Sigmoid colon (tissue), 7 donors: Measurements from ENCODE around the gene ABCC9. TPM values are rescaled to one million over a fixed set of nuclear protein-coding genes. Genes with fewer than 3 reads are reported as not detected.
"Not testable (repeated sequence)": the region's sequence is repeated elsewhere in the genome, so short reads cannot be mapped to it uniquely, and the experiment has no call there.

Experiments used
- DNase-seq: peaks from one replicate; pipeline ENCODE4 v3.0.0-alpha.2; 2019
- H3K27ac ChIP-seq, 4 donors: fragments of 200-600 bp; sonication (generic); one replicate each; pipeline ENCODE4 v1.5.1; 2016 to 2019; ENCODE audit warnings: mild to moderate bottlenecking in 1 of 4
- H3K27me3 ChIP-seq, 3 donors: fragments of 200-600 bp; sonication (generic); one replicate each; pipeline ENCODE4 v1.5.1; 2019; ENCODE audit warnings: mild to moderate bottlenecking in 1 of 3
- H3K36me3 ChIP-seq, 4 donors: fragments of 200-600 bp; sonication (generic); one replicate each; pipeline ENCODE4 v1.5.1; 2016 to 2019
- H3K4me1 ChIP-seq, 4 donors: fragments of 200-600 bp; sonication (generic); one replicate each; pipeline ENCODE4 v1.5.1; 2017 to 2019
- H3K4me3 ChIP-seq, 4 donors: fragments of 200-600 bp; sonication (generic); one replicate each; pipeline ENCODE4 v1.5.1; 2017 to 2019; ENCODE audit warnings: mild to moderate bottlenecking in 2 of 4, moderate library complexity in 1 of 4
- H3K9me3 ChIP-seq, 4 donors: fragments of 200-600 bp in 3 of 4; sonication (generic) in 3 of 4; one replicate each; pipeline versions ENCODE4 v1.5.1 to v1.6.1; 2013 to 2019
- EP300 ChIP-seq, 4 donors: sonication (generic); formaldehyde crosslinking; IDR thresholded peaks; one replicate each; pipeline ENCODE4 v1.6.1; 2017; ENCODE audit warnings: antibody characterized with exemption in 4 of 4
- POLR2A ChIP-seq, 2 donors: fragments of 450-650 bp; IDR thresholded peaks; one replicate each; pipeline ENCODE4 v1.6.1; 2016; ENCODE audit warnings: antibody characterized with exemption in 2 of 2, mild to moderate bottlenecking in 2 of 2, moderate library complexity in 2 of 2
- POLR2AphosphoS5 ChIP-seq, 4 donors: sonication (generic); formaldehyde crosslinking; IDR thresholded peaks; one replicate each; pipeline ENCODE4 v1.6.1; 2017; ENCODE audit warnings: antibody characterized with exemption in 4 of 4
- WGBS, 2 donors: extraction: QIAGEN DNeasy Blood & Tissue Kit; methylation state at CpG; one replicate each; pipeline ENCODE4 v1.1.7; 2013; 5-methylcytosine and 5-hydroxymethylcytosine counted together
- intact Hi-C: fragments of 100-400 bp; cut with DNase I; formaldehyde crosslinking; loops from one replicate; pipeline ENCODE4 v1.15.1; 2023
- polyA plus RNA-seq, 3 donors: library from polyadenylated mRNA; stranded (reverse); fragments of 200-250 nt; gene quantifications; one replicate each; pipeline ENCODE4 v1.2.3, GENCODE V29; 2013
- total RNA-seq, 4 donors: library from RNA; depleted of rRNA; stranded (reverse); fragments of >200 nt; gene quantifications; one replicate each; pipeline ENCODE4 v1.1.0, GENCODE V29; 2016
- TF ChIP-seq, protein P1 (sequence below), 4 experiments: fragments of 450-650 bp in 3 of 4; fragments of 200-600 bp in 1 of 4; IDR thresholded peaks; one replicate each; pipeline ENCODE4 v1.5.1; 2016 to 2019; ENCODE audit warnings: antibody characterized with exemption in 4 of 4, mild to moderate bottlenecking in 3 of 4, moderate library complexity in 2 of 4
- donor health status: healthy with polysubstance abuse.
- donor health status: Bipolar disorder and iron deficiency.
- donor health status: healthy.

ABCC9 gene
- total and polyA plus RNA-seq, 7 donors: 0.23 to 39.2 (median 28.2) TPM

- TF ChIP-seq EP300 (IDR thresholded peaks at IDR 0.05) (no peak), POLR2A (IDR thresholded peaks at IDR 0.05) (no peak), POLR2AphosphoS5 (IDR thresholded peaks at IDR 0.05) (no peak)
- TF ChIP-seq, protein P1, sequence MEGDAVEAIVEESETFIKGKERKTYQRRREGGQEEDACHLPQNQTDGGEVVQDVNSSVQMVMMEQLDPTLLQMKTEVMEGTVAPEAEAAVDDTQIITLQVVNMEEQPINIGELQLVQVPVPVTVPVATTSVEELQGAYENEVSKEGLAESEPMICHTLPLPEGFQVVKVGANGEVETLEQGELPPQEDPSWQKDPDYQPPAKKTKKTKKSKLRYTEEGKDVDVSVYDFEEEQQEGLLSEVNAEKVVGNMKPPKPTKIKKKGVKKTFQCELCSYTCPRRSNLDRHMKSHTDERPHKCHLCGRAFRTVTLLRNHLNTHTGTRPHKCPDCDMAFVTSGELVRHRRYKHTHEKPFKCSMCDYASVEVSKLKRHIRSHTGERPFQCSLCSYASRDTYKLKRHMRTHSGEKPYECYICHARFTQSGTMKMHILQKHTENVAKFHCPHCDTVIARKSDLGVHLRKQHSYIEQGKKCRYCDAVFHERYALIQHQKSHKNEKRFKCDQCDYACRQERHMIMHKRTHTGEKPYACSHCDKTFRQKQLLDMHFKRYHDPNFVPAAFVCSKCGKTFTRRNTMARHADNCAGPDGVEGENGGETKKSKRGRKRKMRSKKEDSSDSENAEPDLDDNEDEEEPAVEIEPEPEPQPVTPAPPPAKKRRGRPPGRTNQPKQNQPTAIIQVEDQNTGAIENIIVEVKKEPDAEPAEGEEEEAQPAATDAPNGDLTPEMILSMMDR (IDR thresholded peaks at IDR 0.05): no peak
- WGBS, 2 donors: 91 to 95% methylated on average over 3 of the region's 3 CpGs
These were observed 126.4 kb downstream of the ABCC9 start for GRCh38 chr12:21814814-21815213.

GRCh38 chr12:21814327-21814726 lies 126.9 kb downstream of the ABCC9 start:
- peaks cover 0 to 8% (median 5%) of the 10 kb centered on the region in 4 donors for H3K4me1 ChIP-seq
- no peak overlapping the region for H3K27ac ChIP-seq
- intact Hi-C loops: no loop called here
- no peaks in the 10 kb centered on the region for H3K27me3 ChIP-seq
- H3K4me3 ChIP-seq: no peak overlapping the region
- no peak for DNase-seq
- TF ChIP-seq, protein P1 (IDR thresholded peaks at IDR 0.05): no peak
- TF ChIP-seq POLR2AphosphoS5 (IDR thresholded peaks at IDR 0.05) (no peak), EP300 (IDR thresholded peaks at IDR 0.05) (no peak), POLR2A (IDR thresholded peaks at IDR 0.05) (no peak)
- no peaks in the 10 kb centered on the region for H3K36me3 ChIP-seq
- no peaks in the 10 kb centered on the region for H3K9me3 ChIP-seq
- WGBS, 2 donors: 87 to 89% methylated on average over 2 of the region's 2 CpGs

More at GRCh38 chr12:21814814-21815213, 126.4 kb downstream of the ABCC9 start:
- Histone ChIP-seq H3K27ac (no peak overlapping the region), H3K9me3 (no peaks in the 10 kb centered on the region), H3K4me3 (no peak overlapping the region), H3K36me3 (no peaks in the 10 kb centered on the region), H3K27me3 (no peaks in the 10 kb centered on the region), H3K4me1 (peaks cover 0 to 12% (median 10%) of the 10 kb centered on the region in 4 donors)
- intact Hi-C loops: no loop called here
- DNase-seq: no peak

DNA sequence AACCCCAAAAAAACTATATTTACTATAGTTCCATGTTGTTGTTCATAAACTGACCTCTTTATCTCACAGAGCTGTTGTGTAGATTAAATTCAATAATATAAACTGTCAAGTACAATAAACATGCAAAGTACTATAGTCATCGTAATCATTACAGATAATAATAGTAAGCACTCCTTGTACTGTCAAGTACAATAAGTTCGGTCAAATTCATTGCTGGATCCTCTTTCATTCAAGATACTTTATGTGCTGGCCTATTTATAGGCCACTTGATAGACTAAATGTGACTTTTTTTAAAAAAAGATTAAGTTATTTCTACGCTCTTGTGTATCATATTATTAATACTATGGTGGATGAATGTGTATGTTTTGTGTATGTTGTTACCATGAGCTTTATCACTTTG lies 127.5 kb downstream of the ABCC9 start:
- 84 to 90% methylated on average over 3 of the region's 3 CpGs for WGBS, 2 donors
- H3K36me3 ChIP-seq: no peaks in the 10 kb centered on the region

DNA sequence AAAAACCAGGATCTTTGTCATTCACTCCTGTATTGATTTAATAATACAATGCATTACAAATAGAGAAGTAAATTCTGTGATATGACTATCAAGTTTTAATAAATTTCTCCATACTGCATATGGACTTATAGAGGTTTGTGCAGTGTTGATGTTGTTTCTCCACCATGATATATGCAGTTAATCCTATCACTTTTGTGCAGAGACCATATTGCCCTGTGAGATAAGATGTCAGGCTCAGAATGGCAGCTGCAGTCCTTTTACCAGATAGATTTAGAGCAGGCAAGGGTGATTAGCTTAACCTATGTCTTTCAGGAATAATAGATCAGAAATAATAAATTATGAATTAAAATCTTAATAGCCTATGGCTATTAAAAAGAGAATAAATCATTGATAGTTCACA lies 128.1 kb downstream of the ABCC9 start:
- DNase-seq: no peak
- Histone ChIP-seq H3K4me3 (no peak overlapping the region), H3K27me3 (no peaks in the 10 kb centered on the region), H3K4me1 (no peaks in the 10 kb centered on the region), H3K9me3 (no peaks in the 10 kb centered on the region), H3K36me3 (no peaks in the 10 kb centered on the region), H3K27ac (no peak overlapping the region)
- no peak for TF ChIP-seq EP300 (IDR thresholded peaks at IDR 0.05)
- no peak for TF ChIP-seq POLR2A (IDR thresholded peaks at IDR 0.05)
- no peak for TF ChIP-seq POLR2AphosphoS5 (IDR thresholded peaks at IDR 0.05)
- TF ChIP-seq, protein P1 (IDR thresholded peaks at IDR 0.05): no peak
- intact Hi-C loops: no loop called here

More for the DNA sequence above, 127.5 kb downstream of the ABCC9 start:
- TF ChIP-seq POLR2A (IDR thresholded peaks at IDR 0.05) (no peak), EP300 (IDR thresholded peaks at IDR 0.05) (no peak), POLR2AphosphoS5 (IDR thresholded peaks at IDR 0.05) (no peak)
- TF ChIP-seq, protein P1 (IDR thresholded peaks at IDR 0.05): no peak
- H3K27ac ChIP-seq: no peak overlapping the region
- intact Hi-C loops: no loop called here
- no peak for DNase-seq
- peaks cover 0 to 2% (median under 1%) of the 10 kb centered on the region in 4 donors for H3K4me1 ChIP-seq
- H3K4me3 ChIP-seq: no peak overlapping the region
- no peaks in the 10 kb centered on the region for H3K27me3 ChIP-seq
- no peaks in the 10 kb centered on the region for H3K9me3 ChIP-seq

GRCh38 chr12:21812340-21812739 lies 128.9 kb downstream of the ABCC9 start:
- H3K27me3 ChIP-seq, H3K9me3 ChIP-seq, H3K27ac ChIP-seq, DNase-seq, H3K4me3 ChIP-seq, H3K4me1 ChIP-seq, H3K36me3 ChIP-seq, intact Hi-C loops: not testable (repeated sequence)
- WGBS, 2 donors: 84 to 86% methylated on average over 2 of the region's 2 CpGs
